Gastroesophageal sphincter (tissue), 3 donors: ENCODE measurements around the gene MIB2.

Source experiments
- CTCF ChIP-seq, 4 experiments: fragments of 200-600 bp in 2 of 4; fragments of 450-650 bp in 2 of 4; sonication (generic) in 1 of 4; IDR thresholded peaks; one replicate each; pipeline ENCODE4 v1.5.1; 2017 to 2019; ENCODE audit warnings: antibody characterized with exemption in 4 of 4, mild to moderate bottlenecking in 2 of 4, moderate library complexity in 2 of 4
- POLR2A ChIP-seq, 2 donors: fragments of 450-650 bp; IDR thresholded peaks; one replicate each; pipeline ENCODE4 v1.6.1; 2017; ENCODE audit warnings: antibody characterized with exemption in 2 of 2, mild to moderate bottlenecking in 2 of 2, moderate library complexity in 1 of 2
- POLR2AphosphoS5 ChIP-seq: sonication (generic); formaldehyde crosslinking; IDR thresholded peaks from one replicate; pipeline ENCODE4 v1.6.1; 2017; ENCODE audit warnings: antibody characterized with exemption

GRCh38 chr1:1600861-1601563, 14.3 kb upstream of the MIB2 start:
- no peak for TF ChIP-seq CTCF (IDR thresholded peaks at IDR 0.05)
- no peak for TF ChIP-seq POLR2AphosphoS5
- TF ChIP-seq POLR2A (IDR thresholded peaks at IDR 0.05): no peak
